Measurements from ENCODE around the gene KDM2B.

GRCh38 chr12:121534495-121535148 is 46.2 kb downstream of the KDM2B start:
- TF ChIP-seq CTCF (conservative IDR thresholded peaks at IDR 0.05) (no peak), EZH2 (IDR thresholded peaks at IDR 0.05; ENCODE audit: low read depth) (no peak)
